Astrocyte of the cerebellum (primary cell): Measurements from ENCODE around the gene CEBPB.

ENCODE experiments used
- DNase-seq: peaks from one replicate; pipeline ENCODE4 v3.0.0-alpha.2; 2011; ENCODE audit warnings: low read depth
- H3K4me3 ChIP-seq: 2 replicates; pipeline ENCODE4 v1.5.1; 2011; ENCODE audit warnings: mild to moderate bottlenecking, low read depth, low read length, moderate library complexity
- CTCF ChIP-seq: IDR thresholded peaks from 2 replicates; pipeline ENCODE4 v1.5.1; 2012; ENCODE audit warnings: low read length, low read depth, moderate library complexity, mild to moderate bottlenecking; ENCODE audit errors: missing control alignments
- in situ Hi-C: cut with HindIII; loops from 2 replicates; pipeline ENCODE4 v1.10.0; 2017; ENCODE audit warnings: low sequenced_read_pairs

Gene CEBPB

GRCh38 chr20:50231854-50232253 is 41.2 kb downstream of the CEBPB start:
- in situ Hi-C loops, result no loop called here
- DNase-seq, result no peak
- no peak for TF ChIP-seq CTCF
- H3K4me3 ChIP-seq, result no peak overlapping the region

GRCh38 chr20:50232651-50233324 is 42.2 kb downstream of the CEBPB start:
- DNase-seq, result no peak
- in situ Hi-C loops, result no loop called here
- H3K4me3 ChIP-seq, result no peak overlapping the region
- no peak for TF ChIP-seq CTCF

GRCh38 chr20:50233325-50234212 is 42.9 kb downstream of the CEBPB start:
- no peak for TF ChIP-seq CTCF
- no peak overlapping the region for H3K4me3 ChIP-seq
- no peak for DNase-seq
- in situ Hi-C loops, result no loop called here

GRCh38 chr20:50234288-50234687 is 43.7 kb downstream of the CEBPB start:
- in situ Hi-C loops, result no loop called here
- no peak for DNase-seq
- H3K4me3 ChIP-seq, result no peak overlapping the region
- TF ChIP-seq CTCF, result no peak

GRCh38 chr20:50237349-50237748 is 46.7 kb downstream of the CEBPB start:
- in situ Hi-C loops, result no loop called here
- no peak for DNase-seq
- H3K4me3 ChIP-seq, result no peak overlapping the region
- TF ChIP-seq CTCF, result no peak

GRCh38 chr20:50238081-50238800 is 47.6 kb downstream of the CEBPB start:
- no peak overlapping the region for H3K4me3 ChIP-seq
- no peak for DNase-seq
- TF ChIP-seq CTCF, result no peak
- in situ Hi-C loops, result no loop called here
